SK-N-SH (cell line): ENCODE data around the gene ENKD1.

Experiments
- CHD2 ChIP-seq: fragments of 150-350 bp; IDR thresholded peaks from 2 replicates; pipeline ENCODE4 v1.6.1; 2018; ENCODE audit warnings: low read length; ENCODE audit not compliant: partially characterized antibody
- EZH2phosphoT487 ChIP-seq: fragments of 200-600 bp; sonication (generic); IDR thresholded peaks from 2 replicates; pipeline ENCODE4 v1.6.1; 2017; ENCODE audit warnings: low read depth, mixed run types, mild to moderate bottlenecking, antibody characterized with exemption, moderate library complexity, borderline replicate concordance
- JUND ChIP-seq: IDR thresholded peaks from 2 replicates; pipeline ENCODE4 v1.4.0; 2012
- POLR2AphosphoS5 ChIP-seq: IDR thresholded peaks from 2 replicates; pipeline ENCODE4 v1.6.1; 2012; ENCODE audit warnings: low read depth, low read length
- RAD21 ChIP-seq: IDR thresholded peaks from 2 replicates; pipeline ENCODE4 v1.6.1; 2012; ENCODE audit warnings: mild to moderate bottlenecking, low read length
- SMC3 ChIP-seq: IDR thresholded peaks from 2 replicates; pipeline ENCODE4 v1.6.1; 2012; ENCODE audit warnings: low read depth, low read length, improper control_type of control experiment
- TAF1 ChIP-seq: IDR thresholded peaks from 2 replicates; pipeline ENCODE4 v1.6.1; 2012; ENCODE audit warnings: low read depth, mild to moderate bottlenecking, low read length, moderate library complexity, borderline replicate concordance
- TCF12 ChIP-seq: IDR thresholded peaks from 2 replicates; pipeline ENCODE4 v1.4.0; 2012
- TEAD4 ChIP-seq: IDR thresholded peaks from 2 replicates; pipeline ENCODE4 v1.4.0; 2012; ENCODE audit warnings: mild to moderate bottlenecking, borderline replicate concordance; ENCODE audit not compliant: insufficient read depth
- TF ChIP-seq, protein P1 (sequence below): fragments of 200-600 bp; sonication (generic); IDR thresholded peaks from 2 replicates; pipeline ENCODE4 v1.6.1; 2017; ENCODE audit warnings: antibody characterized with exemption, mild to moderate bottlenecking, moderate library complexity
- TF ChIP-seq, protein P2 (sequence below): IDR thresholded peaks from 2 replicates; pipeline ENCODE4 v1.4.0; 2012; ENCODE audit warnings: low read depth
- TF ChIP-seq, protein P3 (sequence below): IDR thresholded peaks from 2 replicates; pipeline ENCODE4 v1.4.0; 2012; ENCODE audit warnings: low read depth, borderline replicate concordance
- TF ChIP-seq, protein P4 (sequence below): fragments of 150-350 bp; IDR thresholded peaks from 2 replicates; pipeline ENCODE4 v1.6.1; 2017; ENCODE audit warnings: antibody characterized with exemption, low read length, low read depth, borderline replicate concordance

DNA sequence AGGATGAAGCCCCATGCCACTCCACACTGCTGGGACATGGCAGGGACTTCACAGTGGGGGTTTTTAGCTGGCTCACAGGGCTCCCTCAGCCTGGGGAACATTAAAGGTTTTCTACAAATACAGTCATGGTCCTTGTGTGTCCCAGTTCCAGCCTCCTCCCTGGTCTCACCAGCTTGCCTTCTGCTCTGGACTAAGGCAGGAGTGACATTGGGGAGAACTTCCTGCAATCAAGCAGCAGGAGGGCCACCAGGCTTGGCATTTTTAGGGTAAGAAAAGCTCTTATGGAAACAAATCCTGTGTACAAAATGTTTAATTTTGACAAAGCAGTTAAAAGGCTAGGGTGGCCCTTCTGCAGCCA, 3.9 kb downstream of the ENKD1 start:
- TF ChIP-seq, protein P1, sequence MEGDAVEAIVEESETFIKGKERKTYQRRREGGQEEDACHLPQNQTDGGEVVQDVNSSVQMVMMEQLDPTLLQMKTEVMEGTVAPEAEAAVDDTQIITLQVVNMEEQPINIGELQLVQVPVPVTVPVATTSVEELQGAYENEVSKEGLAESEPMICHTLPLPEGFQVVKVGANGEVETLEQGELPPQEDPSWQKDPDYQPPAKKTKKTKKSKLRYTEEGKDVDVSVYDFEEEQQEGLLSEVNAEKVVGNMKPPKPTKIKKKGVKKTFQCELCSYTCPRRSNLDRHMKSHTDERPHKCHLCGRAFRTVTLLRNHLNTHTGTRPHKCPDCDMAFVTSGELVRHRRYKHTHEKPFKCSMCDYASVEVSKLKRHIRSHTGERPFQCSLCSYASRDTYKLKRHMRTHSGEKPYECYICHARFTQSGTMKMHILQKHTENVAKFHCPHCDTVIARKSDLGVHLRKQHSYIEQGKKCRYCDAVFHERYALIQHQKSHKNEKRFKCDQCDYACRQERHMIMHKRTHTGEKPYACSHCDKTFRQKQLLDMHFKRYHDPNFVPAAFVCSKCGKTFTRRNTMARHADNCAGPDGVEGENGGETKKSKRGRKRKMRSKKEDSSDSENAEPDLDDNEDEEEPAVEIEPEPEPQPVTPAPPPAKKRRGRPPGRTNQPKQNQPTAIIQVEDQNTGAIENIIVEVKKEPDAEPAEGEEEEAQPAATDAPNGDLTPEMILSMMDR = no peak
- TF ChIP-seq EZH2phosphoT487 = no peak
- TF ChIP-seq RAD21 = no peak
- TF ChIP-seq, protein P2, sequence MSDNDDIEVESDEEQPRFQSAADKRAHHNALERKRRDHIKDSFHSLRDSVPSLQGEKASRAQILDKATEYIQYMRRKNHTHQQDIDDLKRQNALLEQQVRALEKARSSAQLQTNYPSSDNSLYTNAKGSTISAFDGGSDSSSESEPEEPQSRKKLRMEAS = no peak
- TF ChIP-seq, protein P3, sequence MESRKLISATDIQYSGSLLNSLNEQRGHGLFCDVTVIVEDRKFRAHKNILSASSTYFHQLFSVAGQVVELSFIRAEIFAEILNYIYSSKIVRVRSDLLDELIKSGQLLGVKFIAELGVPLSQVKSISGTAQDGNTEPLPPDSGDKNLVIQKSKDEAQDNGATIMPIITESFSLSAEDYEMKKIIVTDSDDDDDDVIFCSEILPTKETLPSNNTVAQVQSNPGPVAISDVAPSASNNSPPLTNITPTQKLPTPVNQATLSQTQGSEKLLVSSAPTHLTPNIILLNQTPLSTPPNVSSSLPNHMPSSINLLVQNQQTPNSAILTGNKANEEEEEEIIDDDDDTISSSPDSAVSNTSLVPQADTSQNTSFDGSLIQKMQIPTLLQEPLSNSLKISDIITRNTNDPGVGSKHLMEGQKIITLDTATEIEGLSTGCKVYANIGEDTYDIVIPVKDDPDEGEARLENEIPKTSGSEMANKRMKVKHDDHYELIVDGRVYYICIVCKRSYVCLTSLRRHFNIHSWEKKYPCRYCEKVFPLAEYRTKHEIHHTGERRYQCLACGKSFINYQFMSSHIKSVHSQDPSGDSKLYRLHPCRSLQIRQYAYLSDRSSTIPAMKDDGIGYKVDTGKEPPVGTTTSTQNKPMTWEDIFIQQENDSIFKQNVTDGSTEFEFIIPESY = no peak
- no peak for TF ChIP-seq TCF12
- no peak for TF ChIP-seq SMC3
- TF ChIP-seq TEAD4 = no peak
- no peak for TF ChIP-seq TAF1
- TF ChIP-seq JUND = no peak
- TF ChIP-seq CHD2 = no peak
- no peak for TF ChIP-seq POLR2AphosphoS5
- TF ChIP-seq, protein P4, sequence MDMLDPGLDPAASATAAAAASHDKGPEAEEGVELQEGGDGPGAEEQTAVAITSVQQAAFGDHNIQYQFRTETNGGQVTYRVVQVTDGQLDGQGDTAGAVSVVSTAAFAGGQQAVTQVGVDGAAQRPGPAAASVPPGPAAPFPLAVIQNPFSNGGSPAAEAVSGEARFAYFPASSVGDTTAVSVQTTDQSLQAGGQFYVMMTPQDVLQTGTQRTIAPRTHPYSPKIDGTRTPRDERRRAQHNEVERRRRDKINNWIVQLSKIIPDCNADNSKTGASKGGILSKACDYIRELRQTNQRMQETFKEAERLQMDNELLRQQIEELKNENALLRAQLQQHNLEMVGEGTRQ = no peak
